GM21381 (cell line): ENCODE results near the gene HAO1.

ENCODE experiments used
- ATAC-seq: cut with Tn5 transposase; IDR thresholded peaks from one replicate; pipeline ENCODE4 v1.9.1; 2021; ENCODE audit warnings: mild to moderate bottlenecking, moderate library complexity; ENCODE audit not compliant: unreplicated experiment

HAO1 gene

GRCh38 chr20:7930343-7930742, 9.9 kb downstream of the HAO1 start:
- ATAC-seq, result no peak

GRCh38 chr20:7926767-7927166, 13.5 kb downstream of the HAO1 start:
- ATAC-seq, result no peak

- ATAC-seq, result no peak
Measured at GRCh38 chr20:7926323-7926722, 13.9 kb downstream of the HAO1 start.

GRCh38 chr20:7924692-7925091, 15.6 kb downstream of the HAO1 start:
- no peak for ATAC-seq

GRCh38 chr20:7916648-7917047, 23.6 kb downstream of the HAO1 start:
- no peak for ATAC-seq

- no peak for ATAC-seq
Measured at GRCh38 chr20:7912551-7912950, 27.7 kb downstream of the HAO1 start.

- no peak for ATAC-seq
Measured at GRCh38 chr20:7911586-7912330, 28.5 kb downstream of the HAO1 start.

GRCh38 chr20:7908905-7909304, 31.4 kb downstream of the HAO1 start:
- no peak for ATAC-seq

GRCh38 chr20:7903429-7903828, 36.8 kb downstream of the HAO1 start:
- no peak for ATAC-seq

GRCh38 chr20:7902879-7903278, 37.4 kb downstream of the HAO1 start:
- ATAC-seq, result no peak

- no peak for ATAC-seq
Measured at GRCh38 chr20:7897781-7898364, 42.4 kb downstream of the HAO1 start.

GRCh38 chr20:7893014-7893730, 47.1 kb downstream of the HAO1 start:
- ATAC-seq, result no peak

GRCh38 chr20:7891705-7892104, 48.6 kb downstream of the HAO1 start:
- no peak for ATAC-seq

- no peak for ATAC-seq
Measured at GRCh38 chr20:7889736-7890135, 50.5 kb downstream of the HAO1 start.

GRCh38 chr20:7883741-7884140, 56.5 kb downstream of the HAO1 start:
- ATAC-seq, result no peak

- no peak for ATAC-seq
Measured at GRCh38 chr20:7883309-7883708, 56.9 kb downstream of the HAO1 start.

GRCh38 chr20:7882076-7882475, 58.2 kb downstream of the HAO1 start:
- ATAC-seq, result no peak

- ATAC-seq, result no peak
Measured at GRCh38 chr20:7881551-7881950, 58.7 kb downstream of the HAO1 start.

GRCh38 chr20:7879883-7880282, 60.4 kb downstream of the HAO1 start:
- peak; percentile 76 for ATAC-seq

- no peak for ATAC-seq
Measured at GRCh38 chr20:7868108-7868507, 72.2 kb downstream of the HAO1 start.

- no peak for ATAC-seq
Measured at GRCh38 chr20:7866285-7866684, 74.0 kb downstream of the HAO1 start.

GRCh38 chr20:7859356-7859802, 80.9 kb downstream of the HAO1 start:
- ATAC-seq, result no peak
